Neural progenitor cell (in vitro differentiated cells): Measurements from ENCODE around the gene LAG3. TPM values are rescaled to one million over a fixed set of nuclear protein-coding genes. Genes with fewer than 3 reads are reported as not detected.

Experiments used
- DNase-seq: peaks from one replicate; pipeline ENCODE4 v3.0.0-alpha.2; 2016; ENCODE audit warnings: low spot score
- H2AFZ ChIP-seq: fragments of 200-600 bp; sonication (generic); replicated peaks from 2 replicates; pipeline ENCODE4 v1.6.1; 2016; ENCODE audit warnings: antibody characterized with exemption
- H3F3A ChIP-seq: fragments of 200-600 bp; sonication (generic); 2 replicates; pipeline ENCODE4 v1.6.1; 2016; ENCODE audit warnings: antibody characterized with exemption, low read depth
- H3K27ac ChIP-seq: fragments of 200-600 bp; sonication (generic); 2 replicates; pipeline ENCODE4 v1.5.1; 2016; ENCODE audit warnings: mild to moderate bottlenecking
- H3K27me3 ChIP-seq: fragments of 200-600 bp; sonication (generic); 2 replicates; pipeline ENCODE4 v1.6.1; 2016; ENCODE audit warnings: mild to moderate bottlenecking, moderate library complexity
- H3K36me3 ChIP-seq: fragments of 200-600 bp; sonication (generic); 2 replicates; pipeline ENCODE4 v1.5.1; 2016
- H3K4me1 ChIP-seq: fragments of 200-600 bp; sonication (generic); 2 replicates; pipeline ENCODE4 v1.6.1; 2016; ENCODE audit warnings: mixed run types
- H3K4me2 ChIP-seq: fragments of 200-600 bp; sonication (generic); 2 replicates; pipeline ENCODE4 v1.6.1; 2016
- H3K4me3 ChIP-seq: fragments of 200-600 bp; sonication (generic); 2 replicates; pipeline ENCODE4 v1.5.1; 2016
- H3K79me2 ChIP-seq: fragments of 200-600 bp; sonication (generic); 2 replicates; pipeline ENCODE4 v1.6.1; 2016; ENCODE audit warnings: low read depth
- H3K9ac ChIP-seq: fragments of 200-600 bp; sonication (generic); 2 replicates; pipeline ENCODE4 v1.6.1; 2016
- H3K9me3 ChIP-seq: fragments of 200-600 bp; sonication (generic); 2 replicates; pipeline ENCODE4 v1.5.1; 2016; ENCODE audit warnings: low read depth
- H4K20me1 ChIP-seq: fragments of 200-600 bp; sonication (generic); 2 replicates; pipeline ENCODE4 v1.6.1; 2016; ENCODE audit warnings: low read depth
- H3K27ac Mint-ChIP-seq: 3 replicates; pipeline ENCODE4 v1.8.0; 2021; ENCODE audit warnings: mixed read lengths
- H3K27me3 Mint-ChIP-seq: 2 replicates; pipeline ENCODE4 v1.8.0; 2022; ENCODE audit warnings: low read depth, mild to moderate bottlenecking, inconsistent platforms, moderate library complexity, mixed read lengths; ENCODE audit not compliant: insufficient read depth
- H3K36me3 Mint-ChIP-seq: 3 replicates; pipeline ENCODE4 v1.8.0; 2021; ENCODE audit warnings: mixed read lengths
- H3K4me1 Mint-ChIP-seq: 3 replicates; pipeline ENCODE4 v1.8.0; 2021; ENCODE audit warnings: mixed read lengths
- H3K4me3 Mint-ChIP-seq: 3 replicates; pipeline ENCODE4 v1.8.0; 2021; ENCODE audit warnings: mild to moderate bottlenecking, moderate library complexity, mixed read lengths
- H3K9me3 Mint-ChIP-seq: 3 replicates; pipeline ENCODE4 v1.8.0; 2020; ENCODE audit warnings: mixed read lengths
- EZH2 ChIP-seq: fragments of 200-600 bp; sonication (generic); IDR thresholded peaks from 2 replicates; pipeline ENCODE4 v1.6.1; 2017; ENCODE audit warnings: antibody characterized with exemption, mild to moderate bottlenecking, moderate library complexity
- EZH2phosphoT487 ChIP-seq: fragments of 200-600 bp; sonication (generic); IDR thresholded peaks from 2 replicates; pipeline ENCODE4 v1.6.1; 2017; ENCODE audit warnings: antibody characterized with exemption
- total RNA-seq: library from RNA; depleted of rRNA; stranded (reverse); fragments of >200 nt; gene quantifications from 2 replicates; pipeline ENCODE4 v1.2.3, GENCODE V29; 2015; ENCODE audit warnings: low replicate concordance
- TF ChIP-seq, protein P1 (sequence below): fragments of 200-600 bp; sonication (generic); IDR thresholded peaks from 2 replicates; pipeline ENCODE4 v1.5.1; 2017; ENCODE audit warnings: antibody characterized with exemption, mild to moderate bottlenecking

LAG3 gene
- total RNA-seq, 1 donor from 2014 or later: 0.45 TPM

DNA sequence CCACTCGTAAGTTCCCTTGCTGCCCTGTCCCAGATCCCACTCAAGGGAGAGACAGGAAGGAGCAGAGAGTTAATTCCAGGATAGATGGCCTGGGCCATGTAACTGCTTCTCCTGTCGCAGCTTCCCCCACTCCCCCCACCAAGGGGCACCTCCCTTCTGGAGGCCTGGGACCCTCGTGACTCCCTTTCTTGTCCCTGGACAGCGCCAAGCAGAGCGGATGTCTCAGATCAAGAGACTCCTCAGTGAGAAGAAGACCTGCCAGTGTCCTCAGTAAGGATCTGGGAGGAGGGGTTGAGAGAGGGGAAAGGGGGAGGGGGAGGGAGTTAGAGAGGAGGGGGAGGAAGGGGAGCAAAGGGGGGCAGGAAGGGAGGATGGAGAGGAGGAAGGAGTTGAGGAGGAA, 46.3 kb downstream of the LAG3 start:
- H3K79me2 ChIP-seq: no peaks in the 10 kb centered on the region
- no peaks in the 10 kb centered on the region for H3K9me3 ChIP-seq
- DNase-seq: no peak
- Mint-ChIP-seq H3K9me3 (no peaks in the 10 kb centered on the region), H3K4me3 (peak overlapping the region; percentile 73), H3K27me3 (peaks cover 9% of the 10 kb centered on the region), H3K36me3 (peaks cover 3% of the 10 kb centered on the region), H3K4me1 (peaks cover 60% of the 10 kb centered on the region), H3K27ac (peak overlapping the region; percentile 96)
- H3K4me3 ChIP-seq: no peak overlapping the region
- H3K4me1 ChIP-seq: peaks cover 53% of the 10 kb centered on the region
- H2AFZ ChIP-seq: no peak overlapping the region
- H3K27ac ChIP-seq: no peak overlapping the region
- H4K20me1 ChIP-seq: no peaks in the 10 kb centered on the region
- no peaks in the 10 kb centered on the region for H3K36me3 ChIP-seq
- TF ChIP-seq EZH2phosphoT487: no peak
- no peak for TF ChIP-seq EZH2
- TF ChIP-seq, protein P1, sequence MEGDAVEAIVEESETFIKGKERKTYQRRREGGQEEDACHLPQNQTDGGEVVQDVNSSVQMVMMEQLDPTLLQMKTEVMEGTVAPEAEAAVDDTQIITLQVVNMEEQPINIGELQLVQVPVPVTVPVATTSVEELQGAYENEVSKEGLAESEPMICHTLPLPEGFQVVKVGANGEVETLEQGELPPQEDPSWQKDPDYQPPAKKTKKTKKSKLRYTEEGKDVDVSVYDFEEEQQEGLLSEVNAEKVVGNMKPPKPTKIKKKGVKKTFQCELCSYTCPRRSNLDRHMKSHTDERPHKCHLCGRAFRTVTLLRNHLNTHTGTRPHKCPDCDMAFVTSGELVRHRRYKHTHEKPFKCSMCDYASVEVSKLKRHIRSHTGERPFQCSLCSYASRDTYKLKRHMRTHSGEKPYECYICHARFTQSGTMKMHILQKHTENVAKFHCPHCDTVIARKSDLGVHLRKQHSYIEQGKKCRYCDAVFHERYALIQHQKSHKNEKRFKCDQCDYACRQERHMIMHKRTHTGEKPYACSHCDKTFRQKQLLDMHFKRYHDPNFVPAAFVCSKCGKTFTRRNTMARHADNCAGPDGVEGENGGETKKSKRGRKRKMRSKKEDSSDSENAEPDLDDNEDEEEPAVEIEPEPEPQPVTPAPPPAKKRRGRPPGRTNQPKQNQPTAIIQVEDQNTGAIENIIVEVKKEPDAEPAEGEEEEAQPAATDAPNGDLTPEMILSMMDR: no peak
- no peaks in the 10 kb centered on the region for H3K27me3 ChIP-seq
- no peak overlapping the region for H3K9ac ChIP-seq
- peaks cover 54% of the 10 kb centered on the region for H3F3A ChIP-seq
- H3K4me2 ChIP-seq: peak overlapping the region; percentile 89

DNA sequence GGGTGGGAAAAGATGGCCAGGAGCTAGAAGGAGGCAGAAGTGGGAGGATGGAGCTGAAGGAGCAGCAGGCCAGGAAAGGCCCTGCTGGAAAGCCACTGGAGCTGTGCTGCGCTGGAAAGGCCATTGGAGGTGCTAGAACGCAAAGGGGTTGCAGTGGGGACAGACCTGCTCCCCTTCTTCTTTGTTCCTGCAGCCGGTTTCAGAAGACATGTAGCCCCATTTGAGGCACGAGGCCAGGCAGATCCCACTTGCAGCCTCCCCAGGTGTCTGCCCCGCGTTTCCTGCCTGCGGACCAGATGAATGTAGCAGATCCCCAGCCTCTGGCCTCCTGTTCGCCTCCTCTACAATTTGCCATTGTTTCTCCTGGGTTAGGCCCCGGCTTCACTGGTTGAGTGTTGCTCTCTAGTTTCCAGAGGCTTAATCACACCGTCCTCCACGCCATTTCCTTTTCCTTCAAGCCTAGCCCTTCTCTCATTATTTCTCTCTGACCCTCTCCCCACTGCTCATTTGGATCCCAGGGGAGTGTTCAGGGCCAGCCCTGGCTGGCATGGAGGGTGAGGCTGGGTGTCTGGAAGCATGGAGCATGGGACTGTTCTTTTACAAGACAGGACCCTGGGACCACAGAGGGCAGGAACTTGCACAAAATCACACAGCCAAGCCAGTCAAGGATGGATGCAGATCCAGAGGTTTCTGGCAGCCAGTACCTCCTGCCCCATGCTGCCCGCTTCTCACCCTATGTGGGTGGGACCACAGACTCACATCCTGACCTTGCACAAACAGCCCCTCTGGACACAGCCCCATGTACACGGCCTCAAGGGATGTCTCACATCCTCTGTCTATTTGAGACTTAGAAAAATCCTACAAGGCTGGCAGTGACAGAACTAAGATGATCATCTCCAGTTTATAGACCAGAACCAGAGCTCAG, 47.0 kb downstream of the LAG3 start:
- peak overlapping the region; percentile 99 for H3K27ac Mint-ChIP-seq
- H3K4me3 Mint-ChIP-seq: peak overlapping the region; percentile 89
- Histone ChIP-seq H3K27me3 (no peaks in the 10 kb centered on the region), H3F3A (peaks cover 57% of the 10 kb centered on the region), H3K27ac (peak overlapping the region; percentile 53), H3K79me2 (no peaks in the 10 kb centered on the region), H3K4me3 (no peak overlapping the region), H3K9me3 (no peaks in the 10 kb centered on the region), H3K4me1 (peaks cover 53% of the 10 kb centered on the region), H2AFZ (no peak overlapping the region), H3K36me3 (no peaks in the 10 kb centered on the region), H4K20me1 (no peaks in the 10 kb centered on the region), H3K4me2 (peak overlapping the region; percentile 89), H3K9ac (no peak overlapping the region)
- TF ChIP-seq, protein P1: peak; percentile 6
- no peak for TF ChIP-seq EZH2
- H3K27me3 Mint-ChIP-seq: peaks cover 9% of the 10 kb centered on the region
- H3K4me1 Mint-ChIP-seq: peaks cover 62% of the 10 kb centered on the region
- no peak for DNase-seq
- H3K9me3 Mint-ChIP-seq: no peaks in the 10 kb centered on the region
- H3K36me3 Mint-ChIP-seq: peaks cover 6% of the 10 kb centered on the region

GRCh38 chr12:6820166-6820565, 47.8 kb downstream of the LAG3 start:
- Histone ChIP-seq H4K20me1 (no peaks in the 10 kb centered on the region), H3K9ac (no peak overlapping the region), H3K36me3 (no peaks in the 10 kb centered on the region), H3K4me3 (peak overlapping the region; percentile 52), H3F3A (peaks cover 57% of the 10 kb centered on the region), H3K4me2 (peak overlapping the region; percentile 89), H3K27me3 (no peaks in the 10 kb centered on the region), H3K27ac (peak overlapping the region; percentile 27), H2AFZ (no peak overlapping the region), H3K79me2 (no peaks in the 10 kb centered on the region), H3K9me3 (no peaks in the 10 kb centered on the region), H3K4me1 (peaks cover 54% of the 10 kb centered on the region)
- Mint-ChIP-seq H3K4me3 (peak overlapping the region; percentile 89), H3K9me3 (no peaks in the 10 kb centered on the region), H3K27me3 (peaks cover 13% of the 10 kb centered on the region), H3K27ac (peak overlapping the region; percentile 99), H3K4me1 (peaks cover 68% of the 10 kb centered on the region), H3K36me3 (peaks cover 11% of the 10 kb centered on the region)
- peak; percentile 66 for DNase-seq
- TF ChIP-seq, protein P1: no peak
- no peak for TF ChIP-seq EZH2phosphoT487
- no peak for TF ChIP-seq EZH2
